ENCODE results near the gene NR5A1.

GRCh38 chr9:124495126-124496074 is 11.8 kb downstream of the NR5A1 start:
- TF ChIP-seq POLR2A (IDR thresholded peaks at IDR 0.05) (no peak), CTCF (IDR thresholded peaks at IDR 0.05) (no peak)

Data from uterus (tissue), 2 donors.